Measurements from ENCODE around the gene DAPK1.

- TF ChIP-seq CTCF (IDR thresholded peaks at IDR 0.05): no peak
- TF ChIP-seq POLR2A (IDR thresholded peaks at IDR 0.05): no peak
Observed at GRCh38 chr9:87670572-87671264, 173.1 kb downstream of the DAPK1 start.
